ENCODE results near the gene PITX1.

DNA sequence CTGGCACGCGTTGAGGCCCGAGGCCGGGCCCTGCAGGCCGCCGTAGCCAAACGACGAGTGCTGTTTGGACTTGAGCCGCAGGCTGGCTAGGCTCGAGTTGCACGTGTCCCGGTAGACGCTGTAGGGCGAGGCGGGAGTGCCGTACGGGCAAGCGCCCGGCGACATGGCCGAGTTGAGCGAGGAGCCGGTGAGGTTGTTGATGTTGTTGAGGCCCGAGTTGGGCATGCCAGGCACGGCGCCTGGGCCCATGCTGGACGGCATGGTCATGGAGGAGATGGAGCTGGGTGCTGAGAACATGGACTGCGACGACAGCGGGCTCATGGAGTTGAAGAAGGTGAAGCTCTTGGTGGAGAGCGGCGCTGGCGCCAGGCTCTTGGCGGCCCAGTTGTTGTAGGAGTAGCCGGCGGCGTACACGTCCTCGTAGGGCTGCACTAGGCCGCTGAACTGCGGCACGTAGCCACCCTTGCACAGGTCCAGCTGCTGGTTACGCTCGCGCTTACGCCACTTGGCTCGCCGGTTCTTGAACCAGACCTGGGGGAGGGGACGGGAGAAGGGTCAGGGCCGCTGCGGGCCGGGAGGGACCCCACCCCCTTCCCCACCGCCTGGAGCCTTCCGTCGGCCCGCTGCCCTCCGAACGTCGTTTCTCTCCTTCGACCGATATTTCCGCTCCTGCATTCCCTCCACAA is 5.1 kb downstream of the PITX1 start:
- no peak for TF ChIP-seq CTCF (IDR thresholded peaks at IDR 0.05; ENCODE audit: low read depth, low read length)
- TF ChIP-seq EZH2phosphoT487 (IDR thresholded peaks at IDR 0.05; ENCODE audit: low read depth): no peak
